ENCODE measurements around the gene NPIPA2.
"Not testable (repeated sequence)": the region's sequence is repeated elsewhere in the genome, so short reads cannot be mapped to it uniquely, and the experiment has no call there.

DNA sequence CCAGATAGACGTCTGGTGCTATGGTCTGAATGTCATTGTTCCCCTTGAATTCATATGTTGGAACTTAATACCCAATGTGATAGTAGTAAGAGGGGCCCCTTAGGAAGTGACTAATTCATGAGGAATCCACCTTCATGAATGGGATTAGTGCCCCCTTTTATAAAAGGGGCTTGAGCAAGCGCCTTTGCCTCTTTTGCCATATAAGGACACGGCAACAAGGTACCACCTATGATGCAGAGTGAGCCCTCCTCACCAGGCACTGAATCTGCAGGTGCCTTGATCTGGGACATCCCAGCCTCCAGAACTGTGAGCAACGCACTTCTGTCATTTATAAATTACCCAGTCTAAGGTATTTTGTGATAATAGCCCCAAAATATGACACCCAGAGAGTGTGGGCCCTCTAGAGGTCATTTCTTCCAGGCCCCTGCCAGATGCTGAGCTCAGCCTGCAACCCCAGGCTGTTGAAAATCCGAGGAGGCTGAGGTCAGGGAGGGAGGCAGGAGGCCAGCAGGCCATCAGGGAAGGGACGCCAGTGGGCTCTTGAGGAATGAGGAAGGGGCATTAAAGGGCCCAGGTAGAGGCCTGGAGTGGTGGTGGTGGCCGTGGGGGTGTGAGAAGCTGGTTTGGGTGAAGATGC, 48.1 kb downstream of the NPIPA2 start:
- TF ChIP-seq, protein P1, sequence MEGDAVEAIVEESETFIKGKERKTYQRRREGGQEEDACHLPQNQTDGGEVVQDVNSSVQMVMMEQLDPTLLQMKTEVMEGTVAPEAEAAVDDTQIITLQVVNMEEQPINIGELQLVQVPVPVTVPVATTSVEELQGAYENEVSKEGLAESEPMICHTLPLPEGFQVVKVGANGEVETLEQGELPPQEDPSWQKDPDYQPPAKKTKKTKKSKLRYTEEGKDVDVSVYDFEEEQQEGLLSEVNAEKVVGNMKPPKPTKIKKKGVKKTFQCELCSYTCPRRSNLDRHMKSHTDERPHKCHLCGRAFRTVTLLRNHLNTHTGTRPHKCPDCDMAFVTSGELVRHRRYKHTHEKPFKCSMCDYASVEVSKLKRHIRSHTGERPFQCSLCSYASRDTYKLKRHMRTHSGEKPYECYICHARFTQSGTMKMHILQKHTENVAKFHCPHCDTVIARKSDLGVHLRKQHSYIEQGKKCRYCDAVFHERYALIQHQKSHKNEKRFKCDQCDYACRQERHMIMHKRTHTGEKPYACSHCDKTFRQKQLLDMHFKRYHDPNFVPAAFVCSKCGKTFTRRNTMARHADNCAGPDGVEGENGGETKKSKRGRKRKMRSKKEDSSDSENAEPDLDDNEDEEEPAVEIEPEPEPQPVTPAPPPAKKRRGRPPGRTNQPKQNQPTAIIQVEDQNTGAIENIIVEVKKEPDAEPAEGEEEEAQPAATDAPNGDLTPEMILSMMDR (conservative IDR thresholded peaks at IDR 0.05 in 1 of 2, IDR thresholded peaks at IDR 0.05 in 1 of 2; ENCODE audit: extremely low read depth in 1 of 2, insufficient read depth in 1 of 2, low read depth in 1 of 2, low read length in 2 of 2): not testable (repeated sequence)
- not testable (repeated sequence) for TF ChIP-seq EZH2 (IDR thresholded peaks at IDR 0.05; ENCODE audit: borderline replicate concordance, low read length)

Measured in mammary epithelial cell (primary cell).